K562 (cell line): ENCODE measurements around the gene LY6G5B. TPM values are rescaled to one million over a fixed set of nuclear protein-coding genes. Genes with fewer than 3 reads are reported as not detected.

Source experiments
- CHCHD3 ChIP-seq: fragments of 250-450 bp; sonication (Bioruptor Pico); IDR thresholded peaks from 2 replicates; pipeline ENCODE4 v2.1.2; 2022; ENCODE audit warnings: mild to moderate bottlenecking
- DIDO1 ChIP-seq: fragments of 450-650 bp; IDR thresholded peaks from 2 replicates; pipeline ENCODE4 v1.6.1; 2016; ENCODE audit warnings: low read depth, missing biosample characterization, missing genetic modification characterization
- KLF13 ChIP-seq: fragments of 450-650 bp; IDR thresholded peaks from 2 replicates; pipeline ENCODE4 v1.6.1; 2016; ENCODE audit warnings: missing genetic modification characterization, low read depth, mild to moderate bottlenecking, missing compliant biosample characterization, moderate library complexity, borderline replicate concordance
- MTA3 ChIP-seq: fragments of 450-650 bp; formaldehyde crosslinking; IDR thresholded peaks from 2 replicates; pipeline ENCODE4 v1.6.1; 2017; ENCODE audit warnings: mild to moderate bottlenecking, borderline replicate concordance
- PCBP2 ChIP-seq: fragments of 200-400 bp; formaldehyde crosslinking; IDR thresholded peaks from 2 replicates; pipeline ENCODE4 v1.6.1; 2018; ENCODE audit warnings: low read length, low read depth, mild to moderate bottlenecking, moderate library complexity; ENCODE audit not compliant: poor library complexity, severe bottlenecking
- PHB ChIP-seq: fragments of 250-450 bp; sonication (Bioruptor Pico); IDR thresholded peaks from 2 replicates; pipeline ENCODE4 v1.5.0; 2021
- SIN3A ChIP-seq, 2 experiments: fragments of 150-350 bp in 1 of 2; IDR thresholded peaks; 2 replicates each; pipeline ENCODE4 v1.6.1; 2011 to 2016; ENCODE audit warnings: borderline replicate concordance in 2 of 2, low read depth in 2 of 2, low read length in 2 of 2, mild to moderate bottlenecking in 2 of 2, moderate library complexity in 2 of 2; ENCODE audit not compliant: control insufficient read depth in 1 of 2
- SIX5 ChIP-seq, 2 experiments: IDR thresholded peaks; 2 replicates each; pipeline ENCODE4 v1.6.1; 2011; ENCODE audit warnings: low read length in 2 of 2, borderline replicate concordance in 1 of 2, low read depth in 1 of 2, mild to moderate bottlenecking in 1 of 2, moderate library complexity in 1 of 2; ENCODE audit not compliant: insufficient read depth in 1 of 2
- SMARCE1 ChIP-seq: fragments of 450-650 bp; IDR thresholded peaks from 2 replicates; pipeline ENCODE4 v1.7.1; 2016; ENCODE audit warnings: mild to moderate bottlenecking
- SRSF9 ChIP-seq: fragments of 200-400 bp; formaldehyde crosslinking; IDR thresholded peaks from 2 replicates; pipeline ENCODE4 v1.6.1; 2017; ENCODE audit warnings: low read depth, low read length, borderline replicate concordance
- ZBTB17 ChIP-seq: fragments of 450-650 bp; formaldehyde crosslinking; IDR thresholded peaks from 2 replicates; pipeline ENCODE4 v1.4.0; 2020; ENCODE audit warnings: mild to moderate bottlenecking
- ZBTB7A ChIP-seq: IDR thresholded peaks from 2 replicates; pipeline ENCODE4 v1.6.1; 2011; ENCODE audit warnings: low read depth, mild to moderate bottlenecking, low read length, moderate library complexity, borderline replicate concordance; ENCODE audit not compliant: control insufficient read depth
- ZNF124 ChIP-seq: sonication (generic); formaldehyde crosslinking; IDR thresholded peaks from 2 replicates; pipeline ENCODE4 v1.8.1; 2022; ENCODE audit warnings: missing genetic modification reagents
- ZNF586 ChIP-seq: fragments of 450-650 bp; formaldehyde crosslinking; conservative IDR thresholded peaks from 2 replicates; pipeline ENCODE4 v1.4.0; 2020; ENCODE audit warnings: mild to moderate bottlenecking, moderate library complexity
- ZNF696 ChIP-seq: fragments of 250-450 bp; sonication (Bioruptor Pico); conservative IDR thresholded peaks from 2 replicates; pipeline ENCODE4 v1.4.0; 2020; ENCODE audit warnings: mild to moderate bottlenecking, moderate library complexity
- ZNF766 ChIP-seq: fragments of 200-800 bp; sonication (Bioruptor generic); conservative IDR thresholded peaks from 2 replicates; pipeline ENCODE4 v1.6.1; 2016; ENCODE audit warnings: missing genetic modification characterization, missing compliant biosample characterization
- polyA plus RNA-seq, 8 experiments: library from polyadenylated mRNA; depleted of rRNA in 4 of 8; stranded (reverse) in 5 of 8; unstranded in 3 of 8; fragments of >200 nt; fragmentation: Nextera tagmentation in 2 of 8; fragmentation: Illumina TruSeq in 1 of 8; extraction: Ambion mirVana in 2 of 8; extraction: Trizol in 1 of 8; gene quantifications; 2 replicates each; pipeline versions ENCODE4 v1.2.1 to v1.2.3, GENCODE V29; 2011 to 2014; ENCODE audit warnings: inconsistent platforms in 1 of 8, missing spikeins in 1 of 8
- total RNA-seq, 7 experiments: library from RNA; depleted of rRNA in 6 of 7; stranded (reverse); fragments of >200 nt in 6 of 7; fragmentation: Illumina TruSeq in 2 of 7; extraction: Trizol in 2 of 7; gene quantifications; 2 replicates each; pipeline versions ENCODE4 v1.2.1 to v1.2.3, GENCODE V29; 2011 to 2021; ENCODE audit warnings: low replicate concordance in 1 of 7
- TF ChIP-seq, protein P1 (sequence below): IDR thresholded peaks from 2 replicates; pipeline ENCODE4 v1.6.1; 2011; ENCODE audit warnings: borderline replicate concordance, low read depth, mild to moderate bottlenecking, moderate library complexity, low read length; ENCODE audit not compliant: insufficient read depth, poor library complexity, severe bottlenecking
- TF ChIP-seq, protein P2 (sequence below), 2 experiments: fragments of 450-650 bp in 1 of 2; sonication (generic) in 1 of 2; formaldehyde crosslinking; conservative IDR thresholded peaks; 2 replicates each; pipeline versions ENCODE4 v1.4.0 to v1.8.1; 2020 to 2022; ENCODE audit warnings: mild to moderate bottlenecking in 1 of 2, missing genetic modification reagents in 1 of 2
- TF ChIP-seq, protein P3 (sequence below): sonication (generic); formaldehyde crosslinking; IDR thresholded peaks from 2 replicates; pipeline ENCODE4 v1.8.1; 2023; ENCODE audit warnings: mild to moderate bottlenecking, missing genetic modification reagents
- TF ChIP-seq, protein P4 (sequence below): fragments of 450-650 bp; IDR thresholded peaks from 2 replicates; pipeline ENCODE4 v1.6.1; 2016; ENCODE audit warnings: missing biosample characterization, missing genetic modification characterization

The LY6G5B gene
- total and polyA plus RNA-seq, 9 of the 15 experiments (the other 6 are each of a cell fraction or from before 2014, with no cell fraction given) = 6.0 to 27.0 (median 7.5) TPM

DNA sequence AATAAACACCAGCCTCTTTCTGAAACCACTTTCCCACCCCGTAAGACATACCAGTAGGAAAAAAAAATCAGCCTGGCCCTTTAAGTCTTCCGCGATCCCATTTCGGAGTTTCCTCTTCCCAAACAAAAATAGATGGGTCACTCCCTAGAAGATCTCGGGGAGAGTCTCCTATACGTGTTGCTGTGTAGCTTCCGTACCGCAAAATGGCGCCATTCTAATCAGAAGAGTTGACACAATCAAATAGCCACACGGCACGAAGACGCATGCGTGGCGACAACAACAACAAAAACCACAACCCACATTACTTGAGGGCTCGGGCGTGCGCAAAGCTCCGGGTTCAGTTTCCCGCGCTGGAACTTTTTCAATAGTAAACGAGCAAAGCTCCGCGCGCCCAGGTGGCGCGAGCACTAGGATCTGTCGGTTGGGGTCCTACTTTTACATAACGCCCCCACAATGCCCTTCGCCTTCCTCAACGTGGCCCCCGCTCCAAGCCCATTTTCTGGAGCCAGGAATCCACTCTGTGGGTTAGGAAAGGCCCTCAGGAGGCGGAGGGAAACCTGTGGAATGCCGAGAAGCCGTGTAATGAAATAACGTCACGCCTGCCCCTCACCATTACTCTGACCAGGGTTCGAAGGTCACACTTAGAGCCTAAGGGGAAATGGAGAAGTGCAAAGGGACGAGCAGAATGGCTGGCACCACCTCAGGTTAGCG is 4.8 kb upstream of the LY6G5B start, which contains the start of gene GPANK1 (continued):
- TF ChIP-seq, protein P1, sequence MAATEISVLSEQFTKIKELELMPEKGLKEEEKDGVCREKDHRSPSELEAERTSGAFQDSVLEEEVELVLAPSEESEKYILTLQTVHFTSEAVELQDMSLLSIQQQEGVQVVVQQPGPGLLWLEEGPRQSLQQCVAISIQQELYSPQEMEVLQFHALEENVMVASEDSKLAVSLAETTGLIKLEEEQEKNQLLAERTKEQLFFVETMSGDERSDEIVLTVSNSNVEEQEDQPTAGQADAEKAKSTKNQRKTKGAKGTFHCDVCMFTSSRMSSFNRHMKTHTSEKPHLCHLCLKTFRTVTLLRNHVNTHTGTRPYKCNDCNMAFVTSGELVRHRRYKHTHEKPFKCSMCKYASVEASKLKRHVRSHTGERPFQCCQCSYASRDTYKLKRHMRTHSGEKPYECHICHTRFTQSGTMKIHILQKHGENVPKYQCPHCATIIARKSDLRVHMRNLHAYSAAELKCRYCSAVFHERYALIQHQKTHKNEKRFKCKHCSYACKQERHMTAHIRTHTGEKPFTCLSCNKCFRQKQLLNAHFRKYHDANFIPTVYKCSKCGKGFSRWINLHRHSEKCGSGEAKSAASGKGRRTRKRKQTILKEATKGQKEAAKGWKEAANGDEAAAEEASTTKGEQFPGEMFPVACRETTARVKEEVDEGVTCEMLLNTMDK = peak; percentile 5
- peak; percentile 74; the same call in 1 of the 2 replicates for TF ChIP-seq CHCHD3 (CRISPR knock-in tag)
- TF ChIP-seq SRSF9 = no peak
- peak; percentile 86 for TF ChIP-seq MTA3
- TF ChIP-seq, protein P2, sequence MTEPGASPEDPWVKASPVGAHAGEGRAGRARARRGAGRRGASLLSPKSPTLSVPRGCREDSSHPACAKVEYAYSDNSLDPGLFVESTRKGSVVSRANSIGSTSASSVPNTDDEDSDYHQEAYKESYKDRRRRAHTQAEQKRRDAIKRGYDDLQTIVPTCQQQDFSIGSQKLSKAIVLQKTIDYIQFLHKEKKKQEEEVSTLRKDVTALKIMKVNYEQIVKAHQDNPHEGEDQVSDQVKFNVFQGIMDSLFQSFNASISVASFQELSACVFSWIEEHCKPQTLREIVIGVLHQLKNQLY (CRISPR knock-in tag; conservative IDR thresholded peaks at IDR 0.05) = no peak
- TF ChIP-seq SIN3A (IDR thresholded peaks at IDR 0.05; ENCODE audit: borderline replicate concordance in 2 of 2, control insufficient read depth in 1 of 2, low read depth in 2 of 2, low read length in 2 of 2) = peak; percentile 68 to 94; a peak in 1 of 4 replicates
- TF ChIP-seq ZBTB7A = no peak
- TF ChIP-seq, protein P3, sequence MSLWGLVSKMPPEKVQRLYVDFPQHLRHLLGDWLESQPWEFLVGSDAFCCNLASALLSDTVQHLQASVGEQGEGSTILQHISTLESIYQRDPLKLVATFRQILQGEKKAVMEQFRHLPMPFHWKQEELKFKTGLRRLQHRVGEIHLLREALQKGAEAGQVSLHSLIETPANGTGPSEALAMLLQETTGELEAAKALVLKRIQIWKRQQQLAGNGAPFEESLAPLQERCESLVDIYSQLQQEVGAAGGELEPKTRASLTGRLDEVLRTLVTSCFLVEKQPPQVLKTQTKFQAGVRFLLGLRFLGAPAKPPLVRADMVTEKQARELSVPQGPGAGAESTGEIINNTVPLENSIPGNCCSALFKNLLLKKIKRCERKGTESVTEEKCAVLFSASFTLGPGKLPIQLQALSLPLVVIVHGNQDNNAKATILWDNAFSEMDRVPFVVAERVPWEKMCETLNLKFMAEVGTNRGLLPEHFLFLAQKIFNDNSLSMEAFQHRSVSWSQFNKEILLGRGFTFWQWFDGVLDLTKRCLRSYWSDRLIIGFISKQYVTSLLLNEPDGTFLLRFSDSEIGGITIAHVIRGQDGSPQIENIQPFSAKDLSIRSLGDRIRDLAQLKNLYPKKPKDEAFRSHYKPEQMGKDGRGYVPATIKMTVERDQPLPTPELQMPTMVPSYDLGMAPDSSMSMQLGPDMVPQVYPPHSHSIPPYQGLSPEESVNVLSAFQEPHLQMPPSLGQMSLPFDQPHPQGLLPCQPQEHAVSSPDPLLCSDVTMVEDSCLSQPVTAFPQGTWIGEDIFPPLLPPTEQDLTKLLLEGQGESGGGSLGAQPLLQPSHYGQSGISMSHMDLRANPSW (CRISPR knock-in tag) = peak; percentile 97; the same call in 1 of the 2 replicates
- TF ChIP-seq KLF13 = 0 out of 2 replicates have a peak, but pooled peaks have one; percentile 52
- TF ChIP-seq, protein P4, sequence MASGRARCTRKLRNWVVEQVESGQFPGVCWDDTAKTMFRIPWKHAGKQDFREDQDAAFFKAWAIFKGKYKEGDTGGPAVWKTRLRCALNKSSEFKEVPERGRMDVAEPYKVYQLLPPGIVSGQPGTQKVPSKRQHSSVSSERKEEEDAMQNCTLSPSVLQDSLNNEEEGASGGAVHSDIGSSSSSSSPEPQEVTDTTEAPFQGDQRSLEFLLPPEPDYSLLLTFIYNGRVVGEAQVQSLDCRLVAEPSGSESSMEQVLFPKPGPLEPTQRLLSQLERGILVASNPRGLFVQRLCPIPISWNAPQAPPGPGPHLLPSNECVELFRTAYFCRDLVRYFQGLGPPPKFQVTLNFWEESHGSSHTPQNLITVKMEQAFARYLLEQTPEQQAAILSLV (tag) = no peak
- no peak for TF ChIP-seq ZNF766 (CRISPR knock-in tag)
- TF ChIP-seq ZNF586 = peak; percentile 19; the same call in 1 of the 2 replicates
- TF ChIP-seq ZNF696 (CRISPR knock-in tag) = 0 out of 2 replicates have a peak, but pooled peaks have one; percentile 63
- TF ChIP-seq ZBTB17 (CRISPR knock-in tag) = no peak; the same call in 1 of the 2 replicates
- TF ChIP-seq SIX5 (IDR thresholded peaks at IDR 0.05; ENCODE audit: borderline replicate concordance in 1 of 2, insufficient read depth in 1 of 2, low read depth in 1 of 2, low read length in 2 of 2) = peak in 1 of 2 experiments; percentile 3; a peak in 1 of 4 replicates
- no peak for TF ChIP-seq PHB (CRISPR knock-in tag)
- no peak for TF ChIP-seq SMARCE1
- no peak for TF ChIP-seq DIDO1 (tag)
- TF ChIP-seq ZNF124 = no peak
- no peak for TF ChIP-seq PCBP2
